NCI-H2029 (cell line): Measurements from ENCODE around the gene FAM149B1.
A peak's percentile ranks its signal among the peaks of the same experiment; 100 is the strongest.
"Not testable (repeated sequence)": the region's sequence is repeated elsewhere in the genome, so short reads cannot be mapped to it uniquely, and the experiment has no call there.

Experiments used
- DNase-seq: peaks from one replicate; lab custom pipeline; 2025; lab: John Stamatoyannopoulos, UW

FAM149B1 gene

DNA sequence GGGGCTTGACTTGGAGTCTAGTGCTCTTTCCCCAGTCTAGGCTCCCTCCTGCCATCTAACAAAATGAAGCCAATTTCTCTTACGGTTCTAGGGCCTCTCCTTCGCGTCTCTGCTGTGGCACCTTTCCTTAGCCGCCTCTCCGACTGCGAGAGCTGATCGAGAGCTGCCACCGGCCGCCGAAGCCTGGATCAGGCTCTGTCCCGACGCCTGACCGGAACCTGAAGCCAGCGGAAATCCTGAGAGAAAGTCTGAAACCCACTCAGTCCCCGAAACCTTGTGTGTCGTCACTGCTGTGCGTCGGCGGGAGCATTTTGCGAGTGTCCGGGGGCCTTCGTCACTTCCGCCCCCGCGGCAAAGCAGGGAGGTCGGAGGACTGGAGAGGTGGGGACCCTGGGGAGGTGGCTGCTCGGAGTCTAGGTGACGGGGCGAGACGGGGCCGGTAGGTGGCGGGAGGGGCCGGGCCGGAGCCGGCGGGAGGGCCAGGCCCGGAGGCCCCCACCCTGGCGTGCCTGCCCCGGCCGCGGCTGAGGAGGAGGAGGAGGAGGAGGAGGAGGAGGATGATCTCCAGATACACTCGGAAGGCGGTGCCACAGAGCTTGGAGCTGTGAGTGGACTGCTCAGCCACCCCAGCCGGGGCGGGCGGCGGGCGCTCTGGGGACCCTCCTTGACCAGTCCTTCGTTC, at the start of gene FAM149B1, which contains the start of gene ECD:
Gene FAM149B1 (plus strand): TSS at position 337 of the 682 bp plus-strand sequence. CDS start 221 bp downstream, at position 558.
Gene ECD (minus strand): TSS at position 226 of the 682 bp plus-strand sequence. CDS start 4,071 bp downstream, outside the sequence.
- DNase-seq: peak; percentile 71

GRCh38 chr10:73119457-73119856, 48.5 kb upstream of the FAM149B1 start:
- DNase-seq: no peak

DNA sequence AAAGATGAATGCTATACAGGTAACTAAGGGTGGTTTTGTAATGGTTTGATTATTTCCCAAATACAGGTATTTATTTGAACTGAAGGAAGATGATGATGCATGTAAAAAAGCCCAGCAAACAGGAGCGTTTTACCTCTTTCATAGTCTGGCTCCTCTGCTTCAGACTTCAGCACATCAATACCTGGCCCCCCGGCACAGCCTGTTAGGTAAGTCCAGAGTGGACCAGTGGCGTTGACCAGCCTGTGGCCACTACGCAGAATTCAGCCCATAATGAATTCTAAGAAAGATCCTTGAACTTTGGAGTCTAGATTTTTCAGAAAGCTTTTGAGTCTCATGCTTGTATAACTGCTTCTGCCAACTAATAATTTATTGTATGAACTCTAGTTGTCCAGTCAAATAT, 48.0 kb upstream of the FAM149B1 start:
- no peak for DNase-seq

DNA sequence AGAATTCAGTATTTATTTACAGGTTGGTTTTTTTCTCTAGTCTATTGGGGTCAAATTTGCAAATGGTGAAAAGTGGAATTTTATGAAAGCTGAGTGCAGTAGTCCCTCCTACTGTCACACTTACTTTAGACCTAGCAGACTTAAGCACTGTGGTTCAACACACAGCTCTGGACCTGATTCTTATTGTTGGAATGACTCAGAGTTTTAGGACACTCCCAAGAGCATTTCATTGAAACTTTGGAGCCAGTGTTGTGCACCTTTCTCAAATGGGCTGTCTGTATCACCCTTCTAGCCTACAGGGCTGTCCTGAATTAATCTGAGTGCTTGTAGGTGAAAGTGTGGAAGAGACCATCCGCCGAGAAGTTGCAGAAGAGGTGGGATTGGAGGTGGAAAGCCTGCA, 41.6 kb upstream of the FAM149B1 start:
- no peak for DNase-seq

GRCh38 chr10:73131301-73131700, 36.6 kb upstream of the FAM149B1 start:
- no peak for DNase-seq

- no peak for DNase-seq
These were observed 35.8 kb upstream of the FAM149B1 start for GRCh38 chr10:73131913-73132686.

DNA sequence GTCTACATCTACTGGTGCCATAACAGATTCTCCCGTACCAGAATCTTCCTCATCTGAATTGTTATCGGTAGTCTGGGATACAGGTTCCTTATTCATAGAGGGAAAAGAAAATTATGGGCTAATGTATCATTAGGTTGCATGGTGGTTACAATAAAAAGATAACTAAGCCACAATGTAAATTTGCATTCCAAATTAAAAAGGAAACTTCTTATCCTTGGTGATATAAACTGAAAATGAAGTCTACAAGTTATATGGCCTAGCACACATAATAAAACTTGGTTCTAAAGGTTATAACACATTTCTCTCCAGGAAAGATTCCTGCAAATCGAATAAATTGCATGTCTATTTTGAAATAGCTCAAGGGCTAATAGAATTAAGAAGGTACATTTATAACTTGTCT, 33.2 kb upstream of the FAM149B1 start:
- no peak for DNase-seq

DNA sequence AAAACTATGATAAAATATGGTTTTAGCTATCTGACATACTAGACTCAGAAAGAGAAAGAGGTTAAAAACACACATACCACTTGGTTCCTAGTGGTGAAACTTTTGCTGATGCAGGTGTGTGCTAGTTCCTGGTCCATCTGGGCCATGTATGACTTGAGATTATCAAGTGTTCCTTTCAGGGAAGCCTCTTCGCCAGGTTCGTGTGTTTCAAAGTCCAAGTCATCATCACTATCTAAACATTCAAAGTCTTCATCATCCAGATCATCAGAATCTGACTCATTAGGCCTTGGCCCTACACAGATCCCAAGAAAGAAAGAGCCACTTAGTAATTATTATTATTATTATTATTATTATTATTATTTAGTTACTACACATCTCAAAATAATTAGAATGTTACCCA, 31.3 kb upstream of the FAM149B1 start:
- no peak for DNase-seq

DNA sequence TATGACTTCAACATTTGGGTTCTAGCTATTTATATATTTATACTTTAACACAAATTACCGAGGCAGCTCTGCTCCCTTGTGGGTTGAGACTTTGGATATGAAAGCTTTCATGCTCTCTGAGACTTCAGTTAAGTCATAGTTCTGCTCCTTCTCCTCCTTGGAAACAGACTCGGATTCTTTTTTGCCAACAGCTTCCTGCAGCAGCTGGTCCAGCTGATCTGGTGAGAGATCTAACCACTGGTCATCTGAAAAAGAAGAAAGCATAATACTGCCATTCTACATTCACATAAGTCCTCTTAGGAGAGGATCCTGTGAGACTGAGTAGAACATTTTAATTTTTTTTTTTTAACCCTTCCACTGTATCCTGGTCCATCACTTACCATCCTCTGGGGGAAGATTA, 28.7 kb upstream of the FAM149B1 start:
- no peak for DNase-seq

- DNase-seq: no peak
These were observed 26.3 kb upstream of the FAM149B1 start for GRCh38 chr10:73141603-73142002.

GRCh38 chr10:73150633-73151413, 17.1 kb upstream of the FAM149B1 start:
- DNase-seq: not testable (repeated sequence)

DNA sequence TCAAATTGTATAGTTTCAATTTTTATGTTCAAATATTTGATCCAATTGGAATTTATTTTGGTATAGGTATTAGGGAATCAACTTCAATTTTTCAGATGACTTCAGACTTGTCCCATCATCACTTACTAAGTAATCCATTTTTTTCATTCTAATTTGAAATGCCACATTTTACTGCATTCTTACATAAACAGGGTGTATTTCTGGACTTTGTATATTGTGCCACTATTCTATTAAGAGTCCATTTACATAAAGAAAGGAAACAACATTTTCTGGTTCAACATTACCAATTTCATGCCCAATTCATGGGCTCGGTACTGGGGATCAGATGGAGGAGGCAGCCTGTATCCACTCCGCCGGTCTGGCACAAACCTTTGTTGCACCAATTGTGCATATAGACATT, 15.9 kb upstream of the FAM149B1 start:
- DNase-seq: no peak

DNA sequence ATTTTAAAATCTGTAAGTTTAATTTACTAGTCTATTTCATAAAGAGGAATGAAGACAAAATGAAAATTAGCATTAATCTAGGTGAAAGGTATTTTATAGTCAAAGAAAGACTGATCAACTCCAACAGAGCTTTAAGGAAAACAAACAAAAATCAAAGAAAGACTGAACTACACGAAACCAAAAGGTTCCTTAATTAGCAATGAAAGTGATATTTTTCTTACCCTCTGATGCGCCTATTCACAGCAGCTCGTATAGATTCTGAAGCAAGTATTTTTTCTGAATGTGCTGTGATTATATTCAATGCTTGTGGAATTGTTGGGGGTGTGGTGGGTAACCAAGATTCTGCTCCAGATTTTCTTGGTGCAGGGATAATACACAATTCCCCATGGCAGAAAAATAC, 11.9 kb upstream of the FAM149B1 start:
- no peak for DNase-seq

GRCh38 chr10:73159038-73159648, 8.8 kb upstream of the FAM149B1 start:
- no peak for DNase-seq

DNA sequence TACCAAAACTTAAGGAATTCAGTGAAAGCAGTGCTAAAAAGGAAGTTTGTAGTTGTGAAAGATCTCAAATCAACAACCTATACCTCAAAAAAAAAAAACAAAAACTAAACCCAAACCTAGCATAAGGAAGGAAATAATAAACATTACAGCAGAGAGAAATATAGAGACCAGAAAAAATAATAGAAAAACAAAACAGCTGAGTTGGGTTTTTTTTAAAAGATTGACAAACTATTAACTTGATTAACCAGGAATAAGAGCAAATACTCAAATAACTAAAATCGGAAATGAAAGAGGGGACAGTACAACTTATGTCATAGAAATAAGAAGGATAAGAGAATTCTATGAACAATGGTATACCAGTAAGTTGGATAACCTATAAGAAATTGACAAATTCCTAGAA, 6.8 kb upstream of the FAM149B1 start:
- DNase-seq: no peak

GRCh38 chr10:73161662-73162061, 6.3 kb upstream of the FAM149B1 start:
- no peak for DNase-seq

DNA sequence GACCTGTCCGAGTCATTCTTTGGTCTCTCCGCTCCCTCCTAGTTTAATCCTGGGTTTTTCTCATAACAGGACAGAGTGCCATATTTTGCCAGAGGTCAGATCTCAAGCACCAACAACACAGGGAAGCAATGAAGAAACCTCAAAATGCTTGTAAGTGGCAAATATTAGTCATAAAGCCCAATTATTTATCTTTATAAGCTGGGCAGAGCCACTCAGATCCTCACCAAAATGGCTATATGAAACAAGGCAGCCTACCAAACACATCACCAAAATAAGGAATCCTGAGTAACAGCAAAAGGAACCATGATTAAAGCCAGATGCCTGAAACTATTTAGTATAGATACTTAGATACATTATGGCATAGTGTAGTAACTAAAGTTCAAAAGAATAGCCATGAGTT, 4.8 kb upstream of the FAM149B1 start:
- no peak for DNase-seq

DNA sequence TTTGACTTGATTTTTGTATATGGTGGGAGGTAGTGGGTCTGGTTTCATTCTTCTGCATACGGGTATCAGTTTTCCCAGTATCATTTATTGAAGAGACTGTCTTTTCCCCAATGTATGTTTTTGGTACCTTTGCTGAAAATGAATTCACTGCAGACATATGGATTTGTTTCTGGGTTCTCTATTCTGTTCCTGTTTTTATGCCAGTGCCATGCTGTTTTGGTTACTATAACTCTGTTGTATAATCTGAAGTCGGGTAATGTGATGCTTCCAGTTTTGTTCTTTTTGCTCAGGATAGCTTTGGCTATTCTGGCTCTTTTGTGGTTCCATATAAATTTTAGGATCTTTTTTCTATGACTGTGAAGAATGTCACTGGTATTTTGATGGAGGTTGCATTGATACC, 947 bp upstream of the FAM149B1 start:
- DNase-seq: no peak

- no peak for DNase-seq
These were observed 499 bp upstream of the FAM149B1 start for GRCh38 chr10:73167458-73167782.

DNA sequence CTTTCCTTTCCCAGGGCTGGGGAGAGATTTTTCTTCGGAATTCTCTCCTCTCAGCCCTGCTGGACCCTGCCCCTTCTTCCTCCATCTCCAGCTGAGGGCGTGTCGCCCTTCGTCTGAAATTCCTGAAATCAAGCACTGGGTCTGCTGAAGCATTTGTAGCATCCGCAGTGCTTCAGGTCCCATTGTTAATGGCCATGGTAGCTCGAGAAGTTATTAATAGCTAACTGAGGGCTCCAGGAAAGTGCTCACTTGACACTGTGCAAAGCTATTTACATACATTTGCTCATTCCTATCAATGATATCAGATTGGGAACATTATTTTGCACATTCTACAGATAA, 515 bp downstream of the FAM149B1 start:
- no peak for DNase-seq

GRCh38 chr10:73169320-73169719, 1.4 kb downstream of the FAM149B1 start:
- DNase-seq: no peak

DNA sequence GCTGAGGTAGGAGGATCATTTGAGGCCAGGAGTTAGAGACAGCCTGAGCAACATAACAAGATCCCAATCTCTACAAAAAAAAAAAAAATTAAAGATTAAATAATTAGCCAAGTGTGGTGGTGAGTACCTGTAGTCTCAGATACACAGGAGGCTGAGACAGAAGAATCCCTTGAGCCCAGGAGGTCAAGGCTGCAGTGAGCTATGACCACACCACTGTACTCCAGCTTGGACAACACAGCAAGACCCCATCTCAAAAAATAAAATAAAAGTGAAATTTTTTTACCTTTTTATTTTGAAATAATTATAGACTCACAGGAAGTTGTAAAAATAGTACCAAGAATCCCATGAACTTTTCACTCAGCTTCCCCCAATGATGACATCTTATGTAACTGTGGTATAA, 4.9 kb downstream of the FAM149B1 start:
- DNase-seq: no peak
